ENCODE results near the gene ERC1.

DNA sequence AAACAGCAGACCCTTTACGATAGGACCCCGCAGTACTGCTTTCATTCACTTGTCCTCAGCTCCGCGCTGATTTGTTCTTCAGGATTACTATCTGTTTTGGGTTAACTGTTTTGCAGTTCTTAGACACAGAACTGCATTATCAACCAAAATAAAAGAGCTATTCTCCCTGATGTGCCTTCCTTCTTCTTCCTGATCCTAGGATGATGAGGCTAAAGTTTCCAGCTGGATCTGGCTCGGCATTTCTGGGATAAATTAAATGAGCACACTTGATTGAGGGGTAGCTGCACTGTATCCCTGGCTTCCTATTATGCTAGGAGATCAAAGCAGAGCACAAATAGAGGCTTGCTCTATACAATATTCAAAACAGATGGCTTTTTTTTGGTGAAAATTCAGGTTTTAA, 437.6 kb downstream of the ERC1 start:
- TF ChIP-seq EZH2 (IDR thresholded peaks at IDR 0.05; ENCODE audit: borderline replicate concordance, insufficient read depth, low read length, poor library complexity, severe bottlenecking) (no peak), TAF1 (IDR thresholded peaks at IDR 0.05; ENCODE audit: low read depth) (no peak), MXI1 (conservative IDR thresholded peaks at IDR 0.05; ENCODE audit: poor library complexity, severe bottlenecking) (no peak), POLR2AphosphoS5 (IDR thresholded peaks at IDR 0.05) (no peak), EP300 (conservative IDR thresholded peaks at IDR 0.05; ENCODE audit: poor library complexity, severe bottlenecking) (no peak), RAD21 (conservative IDR thresholded peaks at IDR 0.05) (no peak)
- TF ChIP-seq, protein P1, sequence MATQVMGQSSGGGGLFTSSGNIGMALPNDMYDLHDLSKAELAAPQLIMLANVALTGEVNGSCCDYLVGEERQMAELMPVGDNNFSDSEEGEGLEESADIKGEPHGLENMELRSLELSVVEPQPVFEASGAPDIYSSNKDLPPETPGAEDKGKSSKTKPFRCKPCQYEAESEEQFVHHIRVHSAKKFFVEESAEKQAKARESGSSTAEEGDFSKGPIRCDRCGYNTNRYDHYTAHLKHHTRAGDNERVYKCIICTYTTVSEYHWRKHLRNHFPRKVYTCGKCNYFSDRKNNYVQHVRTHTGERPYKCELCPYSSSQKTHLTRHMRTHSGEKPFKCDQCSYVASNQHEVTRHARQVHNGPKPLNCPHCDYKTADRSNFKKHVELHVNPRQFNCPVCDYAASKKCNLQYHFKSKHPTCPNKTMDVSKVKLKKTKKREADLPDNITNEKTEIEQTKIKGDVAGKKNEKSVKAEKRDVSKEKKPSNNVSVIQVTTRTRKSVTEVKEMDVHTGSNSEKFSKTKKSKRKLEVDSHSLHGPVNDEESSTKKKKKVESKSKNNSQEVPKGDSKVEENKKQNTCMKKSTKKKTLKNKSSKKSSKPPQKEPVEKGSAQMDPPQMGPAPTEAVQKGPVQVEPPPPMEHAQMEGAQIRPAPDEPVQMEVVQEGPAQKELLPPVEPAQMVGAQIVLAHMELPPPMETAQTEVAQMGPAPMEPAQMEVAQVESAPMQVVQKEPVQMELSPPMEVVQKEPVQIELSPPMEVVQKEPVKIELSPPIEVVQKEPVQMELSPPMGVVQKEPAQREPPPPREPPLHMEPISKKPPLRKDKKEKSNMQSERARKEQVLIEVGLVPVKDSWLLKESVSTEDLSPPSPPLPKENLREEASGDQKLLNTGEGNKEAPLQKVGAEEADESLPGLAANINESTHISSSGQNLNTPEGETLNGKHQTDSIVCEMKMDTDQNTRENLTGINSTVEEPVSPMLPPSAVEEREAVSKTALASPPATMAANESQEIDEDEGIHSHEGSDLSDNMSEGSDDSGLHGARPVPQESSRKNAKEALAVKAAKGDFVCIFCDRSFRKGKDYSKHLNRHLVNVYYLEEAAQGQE (IDR thresholded peaks at IDR 0.05; ENCODE audit: borderline replicate concordance) = no peak
- TF ChIP-seq, protein P2, sequence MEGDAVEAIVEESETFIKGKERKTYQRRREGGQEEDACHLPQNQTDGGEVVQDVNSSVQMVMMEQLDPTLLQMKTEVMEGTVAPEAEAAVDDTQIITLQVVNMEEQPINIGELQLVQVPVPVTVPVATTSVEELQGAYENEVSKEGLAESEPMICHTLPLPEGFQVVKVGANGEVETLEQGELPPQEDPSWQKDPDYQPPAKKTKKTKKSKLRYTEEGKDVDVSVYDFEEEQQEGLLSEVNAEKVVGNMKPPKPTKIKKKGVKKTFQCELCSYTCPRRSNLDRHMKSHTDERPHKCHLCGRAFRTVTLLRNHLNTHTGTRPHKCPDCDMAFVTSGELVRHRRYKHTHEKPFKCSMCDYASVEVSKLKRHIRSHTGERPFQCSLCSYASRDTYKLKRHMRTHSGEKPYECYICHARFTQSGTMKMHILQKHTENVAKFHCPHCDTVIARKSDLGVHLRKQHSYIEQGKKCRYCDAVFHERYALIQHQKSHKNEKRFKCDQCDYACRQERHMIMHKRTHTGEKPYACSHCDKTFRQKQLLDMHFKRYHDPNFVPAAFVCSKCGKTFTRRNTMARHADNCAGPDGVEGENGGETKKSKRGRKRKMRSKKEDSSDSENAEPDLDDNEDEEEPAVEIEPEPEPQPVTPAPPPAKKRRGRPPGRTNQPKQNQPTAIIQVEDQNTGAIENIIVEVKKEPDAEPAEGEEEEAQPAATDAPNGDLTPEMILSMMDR (IDR thresholded peaks at IDR 0.05; ENCODE audit: poor library complexity, severe bottlenecking) = no peak

All from neural cell (in vitro differentiated cells).